Activated CD8-positive, alpha-beta T cell treated with anti-CD3 and anti-CD28 coated beads for 36 hours (primary cell): ENCODE data around the gene COL13A1. TPM values are rescaled to one million over a fixed set of nuclear protein-coding genes. Genes with fewer than 3 reads are reported as not detected.

Experiments used
- ATAC-seq: fragments of 200-7000 bp; cut with Tn5 transposase; one replicate; pipeline ENCODE4 v1.10.0; 2021; ENCODE audit warnings: mild to moderate bottlenecking, moderate library complexity
- CTCF ChIA-PET: fragments of 350-600 bp; sonication (Branson Sonifier 250); formaldehyde crosslinking; loops from one replicate; lab custom pipeline; 2021; ENCODE audit warnings: antibody characterized with exemption; lab: Charles Lee
- POLR2A ChIA-PET: fragments of 350-600 bp; sonication (Branson Sonifier 250); formaldehyde crosslinking; loops from one replicate; lab custom pipeline; 2021; ENCODE audit warnings: antibody characterized with exemption; lab: Charles Lee
- DNase-seq: peaks from one replicate; pipeline ENCODE4 v3.0.0-alpha.2; 2020
- H3K27ac Mint-ChIP-seq: one replicate; pipeline ENCODE4 v1.8.0; 2021; ENCODE audit warnings: mild to moderate bottlenecking, mixed read lengths
- H3K27me3 Mint-ChIP-seq: one replicate; pipeline ENCODE4 v1.8.0; 2021; ENCODE audit warnings: mixed read lengths
- H3K36me3 Mint-ChIP-seq: one replicate; pipeline ENCODE4 v1.8.0; 2021; ENCODE audit warnings: low read depth, mixed read lengths
- H3K4me1 Mint-ChIP-seq: one replicate; pipeline ENCODE4 v1.8.0; 2021; ENCODE audit warnings: low read depth, mixed read lengths
- H3K4me3 Mint-ChIP-seq: one replicate; pipeline ENCODE4 v1.8.0; 2021; ENCODE audit warnings: mild to moderate bottlenecking, moderate library complexity, mixed read lengths
- H3K9me3 Mint-ChIP-seq: one replicate; pipeline ENCODE4 v1.8.0; 2021; ENCODE audit warnings: mixed read lengths
- intact Hi-C: fragments of 100-400 bp; cut with micrococcal nuclease; formaldehyde crosslinking; loops from one replicate; pipeline ENCODE4 v1.10.0; 2022
- total RNA-seq, 2 experiments: library from RNA; stranded (reverse); gene quantifications; one replicate each; pipeline ENCODE4 v1.2.3, GENCODE V29; 2021
- TF ChIP-seq, protein P1 (sequence below): fragments of 200-600 bp; IDR thresholded peaks from one replicate; pipeline ENCODE4 v1.8.0; 2022; ENCODE audit warnings: antibody characterized with exemption, mild to moderate bottlenecking

Gene COL13A1
- total RNA-seq, 2 experiments from 2014 or later = not detected

DNA sequence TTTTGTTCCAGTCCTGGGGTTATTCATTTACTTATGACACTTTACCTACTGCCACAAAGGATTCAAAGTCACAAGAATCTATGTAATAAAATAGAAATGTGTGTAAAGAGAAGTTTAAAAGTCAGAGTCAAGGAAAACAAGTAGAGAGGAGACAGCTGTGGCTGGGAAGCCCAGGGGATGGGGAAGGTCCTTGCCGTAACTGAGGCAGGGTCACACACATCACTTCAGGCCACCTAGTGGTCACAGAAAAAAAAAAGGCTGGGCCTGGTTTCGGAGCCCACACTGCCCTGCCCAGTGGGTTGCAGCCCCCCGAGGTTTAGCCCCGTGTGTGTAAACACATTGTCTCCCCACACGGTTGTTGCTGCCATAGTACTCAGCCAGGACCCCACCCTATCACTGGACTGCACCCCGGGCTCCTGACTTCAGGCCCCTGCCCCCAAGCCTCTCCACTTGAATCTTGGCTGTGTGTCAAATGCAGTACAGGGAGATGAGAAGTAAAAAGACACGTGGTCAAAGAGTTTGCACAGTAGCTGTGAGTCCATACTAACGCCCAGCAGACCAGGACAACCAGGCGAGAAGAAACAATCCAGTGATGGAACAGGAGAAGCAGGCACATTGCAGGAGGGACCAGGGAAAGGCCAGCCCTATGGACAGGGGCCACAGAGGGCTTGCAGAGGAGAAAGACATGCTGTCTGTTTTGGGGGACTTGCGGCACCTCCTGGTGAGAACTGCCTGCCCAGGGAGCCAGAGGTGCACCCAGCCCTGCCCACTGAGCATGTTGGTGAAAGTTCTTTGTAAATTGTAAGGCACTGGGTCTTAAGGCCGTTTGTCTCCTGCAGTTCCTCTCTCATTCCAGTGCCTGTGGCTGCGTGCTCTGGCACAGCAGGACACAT is 159.5 kb downstream of the COL13A1 start:
- Mint-ChIP-seq H3K36me3 (no peaks in the 10 kb centered on the region), H3K27ac (no peak overlapping the region), H3K9me3 (no peaks in the 10 kb centered on the region), H3K4me1 (no peaks in the 10 kb centered on the region), H3K27me3 (peaks cover 3% of the 10 kb centered on the region), H3K4me3 (no peak overlapping the region)
- POLR2A ChIA-PET = no interaction called here
- intact Hi-C loops = no loop called here
- no peak for DNase-seq
- no peak for ATAC-seq
- CTCF ChIA-PET = interaction anchor here (1.1 to 3.8 kb wide), 3 partner anchors 46 to 274 kb away, joined by 3 to 24 read pairs (median 4); no protein-coding TSS in a partner anchor
- TF ChIP-seq, protein P1, sequence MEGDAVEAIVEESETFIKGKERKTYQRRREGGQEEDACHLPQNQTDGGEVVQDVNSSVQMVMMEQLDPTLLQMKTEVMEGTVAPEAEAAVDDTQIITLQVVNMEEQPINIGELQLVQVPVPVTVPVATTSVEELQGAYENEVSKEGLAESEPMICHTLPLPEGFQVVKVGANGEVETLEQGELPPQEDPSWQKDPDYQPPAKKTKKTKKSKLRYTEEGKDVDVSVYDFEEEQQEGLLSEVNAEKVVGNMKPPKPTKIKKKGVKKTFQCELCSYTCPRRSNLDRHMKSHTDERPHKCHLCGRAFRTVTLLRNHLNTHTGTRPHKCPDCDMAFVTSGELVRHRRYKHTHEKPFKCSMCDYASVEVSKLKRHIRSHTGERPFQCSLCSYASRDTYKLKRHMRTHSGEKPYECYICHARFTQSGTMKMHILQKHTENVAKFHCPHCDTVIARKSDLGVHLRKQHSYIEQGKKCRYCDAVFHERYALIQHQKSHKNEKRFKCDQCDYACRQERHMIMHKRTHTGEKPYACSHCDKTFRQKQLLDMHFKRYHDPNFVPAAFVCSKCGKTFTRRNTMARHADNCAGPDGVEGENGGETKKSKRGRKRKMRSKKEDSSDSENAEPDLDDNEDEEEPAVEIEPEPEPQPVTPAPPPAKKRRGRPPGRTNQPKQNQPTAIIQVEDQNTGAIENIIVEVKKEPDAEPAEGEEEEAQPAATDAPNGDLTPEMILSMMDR = peak; percentile 35

DNA sequence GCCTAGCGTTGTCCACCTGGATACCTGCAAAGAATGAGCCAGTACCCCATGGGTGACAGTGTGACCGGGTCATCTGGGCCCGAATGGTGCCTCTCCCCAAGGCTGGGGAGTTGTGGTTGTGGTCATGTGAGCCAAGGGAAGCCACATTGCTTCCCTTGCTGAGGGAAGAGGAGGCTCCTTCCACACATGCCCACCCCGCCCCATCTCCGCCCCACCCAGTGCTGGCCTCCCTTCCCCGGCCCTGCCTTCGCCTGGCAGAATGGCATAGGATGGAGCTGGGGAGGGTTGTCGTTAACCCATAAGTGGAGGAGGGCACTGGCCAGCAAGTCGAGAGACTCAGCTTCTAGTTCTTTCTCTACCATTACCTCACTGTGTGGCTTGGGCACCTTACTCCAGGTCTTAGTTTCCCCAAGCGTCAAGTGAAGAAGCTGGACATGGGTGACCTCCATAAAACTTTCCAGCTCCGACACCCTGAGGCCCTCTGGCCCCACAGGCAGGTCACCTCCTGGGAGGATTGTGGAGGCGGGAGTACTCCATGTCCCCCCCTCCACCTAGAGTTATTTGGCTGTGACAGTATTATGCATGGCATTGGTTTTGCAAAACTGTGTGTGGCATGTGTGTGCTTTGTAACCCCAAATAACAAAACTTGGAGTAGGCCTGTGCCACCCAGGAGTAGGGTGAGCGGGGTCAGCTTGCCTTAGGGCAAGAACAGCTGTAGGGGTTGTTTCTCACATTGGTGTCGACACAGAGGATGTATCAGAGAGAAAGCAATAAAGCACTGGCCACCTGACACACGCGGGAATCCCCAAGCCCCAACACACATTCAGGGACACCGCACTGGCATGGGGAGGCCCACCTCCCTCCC is 160.4 kb downstream of the COL13A1 start:
- Mint-ChIP-seq H3K4me1 (no peaks in the 10 kb centered on the region), H3K36me3 (no peaks in the 10 kb centered on the region), H3K4me3 (no peak overlapping the region), H3K27ac (no peak overlapping the region), H3K27me3 (peaks cover 3% of the 10 kb centered on the region), H3K9me3 (no peaks in the 10 kb centered on the region)
- TF ChIP-seq, protein P1 = no peak
- ChIA-PET POLR2A (no interaction called here), CTCF (no interaction called here)
- no peak for DNase-seq
- ATAC-seq = no peak
- intact Hi-C loops = no loop called here

DNA sequence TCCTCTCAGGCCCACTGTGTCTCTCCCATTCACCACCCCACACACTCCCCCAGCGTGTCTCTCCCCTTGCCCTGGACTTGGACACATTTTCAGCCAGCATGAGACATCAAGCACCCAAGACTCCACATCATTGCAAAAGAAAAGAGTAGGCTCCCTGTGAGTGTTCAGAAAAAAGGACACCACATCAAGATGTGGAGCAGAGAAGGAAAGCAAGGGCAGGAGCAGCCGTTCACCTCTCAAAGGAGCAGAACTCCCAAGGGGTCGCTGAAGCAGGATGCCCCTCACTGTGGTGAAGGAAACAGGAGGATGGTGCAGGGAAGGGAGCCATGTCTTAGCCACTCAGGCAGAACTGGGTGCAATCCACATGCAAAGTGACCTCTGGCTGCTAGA is 161.0 kb downstream of the COL13A1 start:
- ATAC-seq = no peak
- Mint-ChIP-seq H3K4me1 (no peaks in the 10 kb centered on the region), H3K27ac (no peak overlapping the region), H3K4me3 (no peak overlapping the region), H3K36me3 (no peaks in the 10 kb centered on the region), H3K27me3 (peaks cover 3% of the 10 kb centered on the region), H3K9me3 (no peaks in the 10 kb centered on the region)
- intact Hi-C loops = no loop called here
- TF ChIP-seq, protein P1 = no peak
- POLR2A ChIA-PET = no interaction called here
- no peak for DNase-seq
- CTCF ChIA-PET = no interaction called here

DNA sequence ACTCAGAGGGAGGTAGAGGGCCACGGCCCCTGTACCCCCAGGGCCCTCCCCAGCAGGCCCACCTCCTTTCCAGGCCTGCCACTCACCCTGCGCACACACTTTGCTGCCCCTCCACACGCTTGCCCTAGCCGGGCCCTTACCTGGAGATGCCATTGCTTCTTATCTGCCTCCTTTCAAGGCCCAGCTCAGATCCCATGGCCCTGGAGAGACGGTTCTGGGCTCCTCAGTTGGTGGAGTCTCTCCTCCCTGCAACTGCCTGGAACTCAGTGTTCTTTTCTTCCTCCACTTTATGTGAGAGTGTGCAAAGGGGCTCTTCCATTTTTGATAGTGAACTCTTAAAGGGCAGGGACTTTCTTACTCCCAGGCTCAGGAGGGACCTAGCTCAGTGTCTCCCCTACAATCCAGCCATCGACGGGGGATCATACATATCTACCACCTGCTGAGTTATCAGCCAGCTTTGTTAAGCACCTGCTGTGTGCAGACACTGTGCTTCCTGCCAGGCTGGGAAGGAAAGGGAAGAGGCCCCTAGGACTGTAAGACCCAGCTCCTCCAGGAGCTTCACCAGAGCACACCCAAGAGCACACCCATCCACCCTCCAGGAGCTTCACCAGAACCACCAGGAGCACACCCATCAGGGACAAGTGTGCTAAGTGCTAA is 161.6 kb downstream of the COL13A1 start:
- no peak for DNase-seq
- TF ChIP-seq, protein P1 = no peak
- ChIA-PET CTCF (no interaction called here), POLR2A (no interaction called here)
- Mint-ChIP-seq H3K4me3 (no peak overlapping the region), H3K9me3 (no peaks in the 10 kb centered on the region), H3K27me3 (peaks cover 1% of the 10 kb centered on the region), H3K4me1 (no peaks in the 10 kb centered on the region), H3K36me3 (no peaks in the 10 kb centered on the region), H3K27ac (no peak overlapping the region)
- ATAC-seq = no peak
- intact Hi-C loops = no loop called here
